ENCODE data around the gene SIDT1.

GRCh38 chr3:113628316-113628715 lies 96.0 kb downstream of the SIDT1 start:
- no peak for TF ChIP-seq POLR2A (IDR thresholded peaks at IDR 0.05)
- TF ChIP-seq CTCF (IDR thresholded peaks at IDR 0.05): no peak

Data from stomach (tissue), 4 donors.